Uterus (tissue), 4 donors: ENCODE data around the gene NAA40. TPM values are rescaled to one million over a fixed set of nuclear protein-coding genes. Genes with fewer than 3 reads are reported as not detected.

ENCODE experiments used
- DNase-seq, 2 donors: peaks; one replicate each; pipeline ENCODE4 v3.0.0-alpha.2; 2019 to 2020
- H3K27ac ChIP-seq, 2 donors: fragments of 200-600 bp; sonication (generic); 1 replicate in 1 of 2; 2 replicates in 1 of 2; pipeline ENCODE4 v1.5.1; 2016 to 2018
- H3K27me3 ChIP-seq, 2 donors: fragments of 200-600 bp; sonication (generic); one replicate each; pipeline ENCODE4 v1.5.1; 2018 to 2019; ENCODE audit warnings: control low read depth in 1 of 2
- H3K36me3 ChIP-seq, 2 donors: fragments of 200-600 bp; sonication (generic); one replicate each; pipeline ENCODE4 v1.5.1; 2019; ENCODE audit warnings: control low read depth in 1 of 2
- H3K4me1 ChIP-seq, 2 donors: fragments of 200-600 bp; sonication (generic); one replicate each; pipeline ENCODE4 v1.5.1; 2018 to 2019; ENCODE audit warnings: control low read depth in 1 of 2
- H3K4me3 ChIP-seq, 2 donors: fragments of 200-600 bp; sonication (generic); 1 replicate in 1 of 2; 2 replicates in 1 of 2; pipeline ENCODE4 v1.5.1; 2018 to 2019; ENCODE audit warnings: mild to moderate bottlenecking in 1 of 2
- H3K9me3 ChIP-seq, 2 donors: fragments of 200-600 bp; sonication (generic); one replicate each; pipeline ENCODE4 v1.5.1; 2019; ENCODE audit warnings: control low read depth in 1 of 2
- CTCF ChIP-seq, 4 experiments: fragments of 200-600 bp in 2 of 4; fragments of 450-650 bp in 2 of 4; sonication (generic) in 2 of 4; IDR thresholded peaks; one replicate each; pipeline ENCODE4 v1.5.1; 2016 to 2019; ENCODE audit warnings: antibody characterized with exemption in 4 of 4, mild to moderate bottlenecking in 2 of 4, moderate library complexity in 1 of 4
- POLR2A ChIP-seq, 2 donors: fragments of 450-650 bp; IDR thresholded peaks; one replicate each; pipeline ENCODE4 v1.6.1; 2016; ENCODE audit warnings: antibody characterized with exemption in 2 of 2, mild to moderate bottlenecking in 1 of 2, moderate library complexity in 1 of 2
- intact Hi-C: fragments of 100-400 bp; cut with DNase I; formaldehyde crosslinking; loops from one replicate; pipeline ENCODE4 v1.15.1; 2023; ENCODE audit warnings: low total_unique reads
- total RNA-seq, 4 donors: library from RNA; depleted of rRNA in 3 of 4; stranded (reverse); fragments of >200 nt in 3 of 4; gene quantifications; one replicate each; pipeline versions ENCODE4 v1.1.0 to v1.2.4, GENCODE V29; 2014 to 2023
- donor health status: DM: yes; HTN: yes; CAD: no.

NAA40 gene
- total RNA-seq = 10 to 100 TPM in 2 of 4 donors, 1 to 10 TPM in 2; 2.1 to 17.8 (median 9.2) TPM

GRCh38 chr11:63938479-63939396 is at the start of gene NAA40:
Gene NAA40 (plus strand): TSS chr11:63939002. CDS start chr11:63939097, 95 bp downstream.
- H3K9me3 ChIP-seq = no peaks in the 10 kb centered on the region
- peak; percentile 86 for DNase-seq
- H3K36me3 ChIP-seq = no peaks in the 10 kb centered on the region
- peak within 1 kb of the TSS; percentile 60 to 70 for H3K27ac ChIP-seq
- intact Hi-C loops = no loop called here
- H3K4me1 ChIP-seq = no peaks in the 10 kb centered on the region
- H3K27me3 ChIP-seq = no peaks in the 10 kb centered on the region
- H3K4me3 ChIP-seq = peak within 1 kb of the TSS; percentile 62 to 64
- TF ChIP-seq POLR2A (IDR thresholded peaks at IDR 0.05) (peak in 1 of 2 donors; percentile 22), CTCF (IDR thresholded peaks at IDR 0.05) (peak in 2 of 4 experiments; percentile 6 to 18)

GRCh38 chr11:63889344-63889743 is 49.5 kb upstream of the NAA40 start:
- intact Hi-C loops = no loop called here
- Histone ChIP-seq H3K4me3 (no peak overlapping the region), H3K27me3 (no peaks in the 10 kb centered on the region), H3K4me1 (peaks cover 8 to 13% of the 10 kb centered on the region in 2 donors), H3K36me3 (no peaks in the 10 kb centered on the region), H3K9me3 (no peaks in the 10 kb centered on the region), H3K27ac (peak overlapping the region in 1 of 2 donors; percentile 41)
- TF ChIP-seq POLR2A (IDR thresholded peaks at IDR 0.05) (no peak), CTCF (IDR thresholded peaks at IDR 0.05) (no peak)
- no peak for DNase-seq

GRCh38 chr11:63890368-63890767 is 48.4 kb upstream of the NAA40 start:
- DNase-seq = no peak
- H3K4me3 ChIP-seq = no peak overlapping the region
- H3K27ac ChIP-seq = no peak overlapping the region
- TF ChIP-seq CTCF (IDR thresholded peaks at IDR 0.05) (no peak), POLR2A (IDR thresholded peaks at IDR 0.05) (no peak)
- intact Hi-C loops = no loop called here
- H3K27me3 ChIP-seq = no peaks in the 10 kb centered on the region
- no peaks in the 10 kb centered on the region for H3K36me3 ChIP-seq
- H3K4me1 ChIP-seq = peaks cover 8 to 13% of the 10 kb centered on the region in 2 donors
- no peaks in the 10 kb centered on the region for H3K9me3 ChIP-seq

GRCh38 chr11:63892228-63892627 is 46.6 kb upstream of the NAA40 start:
- TF ChIP-seq POLR2A (IDR thresholded peaks at IDR 0.05) (no peak), CTCF (IDR thresholded peaks at IDR 0.05) (no peak)
- Histone ChIP-seq H3K4me3 (no peak overlapping the region), H3K9me3 (no peaks in the 10 kb centered on the region), H3K27ac (no peak overlapping the region), H3K4me1 (peaks cover 7 to 13% of the 10 kb centered on the region in 2 donors), H3K36me3 (no peaks in the 10 kb centered on the region), H3K27me3 (no peaks in the 10 kb centered on the region)
- no peak for DNase-seq
- intact Hi-C loops = no loop called here

- intact Hi-C loops = no loop called here
- Histone ChIP-seq H3K4me3 (no peak overlapping the region), H3K27me3 (no peaks in the 10 kb centered on the region), H3K9me3 (no peaks in the 10 kb centered on the region), H3K4me1 (peaks cover 0 to 10% of the 10 kb centered on the region in 2 donors), H3K27ac (no peak overlapping the region), H3K36me3 (no peaks in the 10 kb centered on the region)
- no peak for TF ChIP-seq POLR2A (IDR thresholded peaks at IDR 0.05)
- no peak for TF ChIP-seq CTCF (IDR thresholded peaks at IDR 0.05)
- no peak for DNase-seq
Observed at GRCh38 chr11:63893355-63893754, 45.4 kb upstream of the NAA40 start.
